NCI-H2107 (cell line): ENCODE results near the gene NPPA.
"Not testable (repeated sequence)": the region's sequence is repeated elsewhere in the genome, so short reads cannot be mapped to it uniquely, and the experiment has no call there.

Experiments
- DNase-seq: peaks from one replicate; lab custom pipeline; 2025; lab: John Stamatoyannopoulos, UW

The NPPA gene

GRCh38 chr1:11807133-11807532 is 40.5 kb downstream of the NPPA start:
- no peak for DNase-seq

GRCh38 chr1:11806307-11806936 is 41.2 kb downstream of the NPPA start:
- DNase-seq: no peak

- peak; percentile 98 for DNase-seq
Measured at GRCh38 chr1:11805422-11806306, 41.9 kb downstream of the NPPA start, which contains the start of the genes CLCN6 and MTHFR. Gene CLCN6, plus strand, starts transcription at chr1:11806191. Its CDS starts 72 bp downstream, at chr1:11806263. Gene MTHFR, minus strand, starts transcription at chr1:11805964. Its CDS starts 2,848 bp downstream, at chr1:11803116.

GRCh38 chr1:11804666-11805421 is 42.7 kb downstream of the NPPA start:
- DNase-seq: peak; percentile 64

GRCh38 chr1:11803924-11804665 is 43.5 kb downstream of the NPPA start:
- not testable (repeated sequence) for DNase-seq

- peak; percentile 39 for DNase-seq
Measured at GRCh38 chr1:11802973-11803885, 44.4 kb downstream of the NPPA start.

- no peak for DNase-seq
Measured at GRCh38 chr1:11802616-11802972, 45.0 kb downstream of the NPPA start.

GRCh38 chr1:11800756-11801433 is 46.7 kb downstream of the NPPA start:
- no peak for DNase-seq

GRCh38 chr1:11800391-11800755 is 47.2 kb downstream of the NPPA start:
- DNase-seq: no peak

GRCh38 chr1:11799896-11800295 is 47.7 kb downstream of the NPPA start:
- no peak for DNase-seq

- no peak for DNase-seq
Measured at GRCh38 chr1:11799099-11799498, 48.5 kb downstream of the NPPA start.

- no peak for DNase-seq
Measured at GRCh38 chr1:11797525-11798216, 49.9 kb downstream of the NPPA start.

GRCh38 chr1:11796036-11796828 is 51.4 kb downstream of the NPPA start:
- DNase-seq: no peak
